GM12878 (cell line): Measurements from ENCODE around the gene IQCF2. TPM values are rescaled to one million over a fixed set of nuclear protein-coding genes. Genes with fewer than 3 reads are reported as not detected.

ENCODE experiments used
- ATAC-seq: fragments of 200-7000 bp; cut with Tn5 transposase; 3 replicates; pipeline ENCODE4 v1.9.1; 2020; ENCODE audit warnings: mild to moderate bottlenecking, moderate library complexity
- BruUV-seq: library from RNA; stranded (reverse); fragments of 400-500 nt; replicated peaks from 2 replicates; lab custom pipeline; 2021; lab: Mats Ljungman, UMichigan
- CTCF ChIA-PET: fragments of 300-600 bp; sonication (Branson Sonifier 250); formaldehyde crosslinking; extraction: SDS; loops from one replicate; lab custom pipeline; 2021; ENCODE audit warnings: inconsistent platforms; lab: Yijun Ruan, JAX
- POLR2A ChIA-PET: fragments of 350-600 bp; formaldehyde crosslinking; extraction: SDS; loops from one replicate; lab custom pipeline; 2021; ENCODE audit warnings: inconsistent platforms; lab: Charles Lee
- RAD21 ChIA-PET: fragments of 300-600 bp; sonication (Branson Sonifier 250); formaldehyde crosslinking; loops from one replicate; lab custom pipeline; 2023; ENCODE audit warnings: antibody characterized with exemption; ENCODE audit not compliant: unreplicated experiment; lab: Charles Lee
- SMC1A ChIA-PET: fragments of 300-600 bp; sonication (Branson Sonifier 250); formaldehyde crosslinking; loops from one replicate; lab custom pipeline; 2023; ENCODE audit not compliant: unreplicated experiment, uncharacterized antibody; lab: Charles Lee
- DNase-seq: peaks from one replicate; pipeline ENCODE4 v3.0.0-alpha.2; 2011; ENCODE audit warnings: low read depth, low spot score
- FAIRE-seq: peaks from 3 replicates; lab custom pipeline; 2011; peaks lifted over from hg19 to GRCh38; lab: Jason Lieb, UNC
- H2AFZ ChIP-seq: 2 replicates; pipeline ENCODE4 v1.6.0; 2011; ENCODE audit warnings: low read depth, low read length, control low read depth; ENCODE audit not compliant: control insufficient read depth
- H3K27ac ChIP-seq: 2 replicates; pipeline ENCODE4 v1.5.1; 2011; ENCODE audit warnings: control low read depth; ENCODE audit not compliant: control insufficient read depth, insufficient read depth
- H3K27me3 ChIP-seq, 2 experiments: replicated peaks in 1 of 2; 2 replicates each; pipeline versions ENCODE4 v1.6.0 to v1.6.1; 2011; ENCODE audit warnings: low read length in 1 of 2; ENCODE audit not compliant: control insufficient read depth in 2 of 2, insufficient read depth in 2 of 2
- H3K36me3 ChIP-seq, 2 experiments: 2 replicates each; pipeline ENCODE4 v1.5.1; 2011; ENCODE audit warnings: low read length in 1 of 2; ENCODE audit not compliant: control insufficient read depth in 2 of 2, insufficient read depth in 2 of 2
- H3K4me1 ChIP-seq: 2 replicates; pipeline ENCODE4 v1.6.1; 2011; ENCODE audit warnings: mild to moderate bottlenecking, low read length, moderate library complexity, mixed read lengths; ENCODE audit not compliant: control insufficient read depth, insufficient read depth
- H3K4me2 ChIP-seq: 2 replicates; pipeline ENCODE4 v1.6.0; 2011; ENCODE audit warnings: control low read depth; ENCODE audit not compliant: control insufficient read depth, insufficient read depth
- H3K4me3 ChIP-seq: fragments of 200-600 bp; sonication (generic); 2 replicates; pipeline ENCODE4 v1.5.1; 2016
- H3K79me2 ChIP-seq: 2 replicates; pipeline ENCODE4 v1.6.0; 2011; ENCODE audit warnings: low read length; ENCODE audit not compliant: control insufficient read depth, insufficient read depth
- H3K9ac ChIP-seq: 2 replicates; pipeline ENCODE4 v1.8.0; 2011; ENCODE audit warnings: low read length, control low read depth, mixed read lengths; ENCODE audit not compliant: control insufficient read depth, insufficient read depth
- H3K9me3 ChIP-seq: replicated peaks from 3 replicates; pipeline ENCODE4 v1.5.1; 2011; ENCODE audit warnings: mild to moderate bottlenecking, low read length; ENCODE audit not compliant: control insufficient read depth, insufficient read depth
- H4K20me1 ChIP-seq: 2 replicates; pipeline ENCODE4 v1.6.0; 2011; ENCODE audit not compliant: control insufficient read depth, insufficient read depth
- FOS ChIP-seq: IDR thresholded peaks from 3 replicates; pipeline ENCODE4 v1.6.1; 2011; ENCODE audit warnings: borderline replicate concordance; ENCODE audit not compliant: insufficient read length; ENCODE audit errors: extremely low read depth
- HDGF ChIP-seq: fragments of 450-650 bp; IDR thresholded peaks from 2 replicates; pipeline ENCODE4 v1.6.1; 2016; ENCODE audit warnings: antibody characterized with exemption
- IKZF2 ChIP-seq, 2 experiments: fragments of 450-650 bp; IDR thresholded peaks; 2 replicates each; pipeline ENCODE4 v1.6.1; 2017; ENCODE audit warnings: mild to moderate bottlenecking in 2 of 2, moderate library complexity in 2 of 2
- JUNB ChIP-seq: IDR thresholded peaks from 2 replicates; pipeline ENCODE4 v1.6.1; 2016; ENCODE audit warnings: antibody characterized with exemption, mild to moderate bottlenecking
- KAT2A ChIP-seq: conservative IDR thresholded peaks from 2 replicates; pipeline ENCODE4 v1.6.1; 2011; ENCODE audit warnings: low read depth, low read length; ENCODE audit not compliant: control insufficient read depth
- KLF5 ChIP-seq: fragments of 450-650 bp; IDR thresholded peaks from 2 replicates; pipeline ENCODE4 v1.6.1; 2014; ENCODE audit warnings: mild to moderate bottlenecking; ENCODE audit not compliant: partially characterized antibody
- LARP7 ChIP-seq: fragments of 450-650 bp; IDR thresholded peaks from 2 replicates; pipeline ENCODE4 v1.6.1; 2017; ENCODE audit warnings: mild to moderate bottlenecking
- MTA3 ChIP-seq: IDR thresholded peaks from 2 replicates; pipeline ENCODE4 v1.6.1; 2012; ENCODE audit warnings: low read length, inconsistent platforms, borderline replicate concordance
- PAX5 ChIP-seq: IDR thresholded peaks from 2 replicates; pipeline ENCODE4 v1.6.1; 2011; ENCODE audit warnings: low read depth, low read length, borderline replicate concordance
- SMC3 ChIP-seq: IDR thresholded peaks from 2 replicates; pipeline ENCODE4 v1.6.1; 2011; ENCODE audit warnings: low read length, improper control_type of control experiment, borderline replicate concordance
- TCF12 ChIP-seq: IDR thresholded peaks from 2 replicates; pipeline ENCODE4 v1.6.1; 2011; ENCODE audit warnings: low read depth, mild to moderate bottlenecking, low read length
- TCF7 ChIP-seq: IDR thresholded peaks from 2 replicates; pipeline ENCODE4 v1.6.1; 2014; ENCODE audit warnings: antibody characterized with exemption, borderline replicate concordance
- YBX1 ChIP-seq: fragments of 450-650 bp; IDR thresholded peaks from 2 replicates; pipeline ENCODE4 v1.6.1; 2016; ENCODE audit warnings: antibody characterized with exemption
- ZNF622 ChIP-seq: fragments of 450-650 bp; IDR thresholded peaks from 2 replicates; pipeline ENCODE4 v1.6.1; 2017; ENCODE audit warnings: mild to moderate bottlenecking, inconsistent platforms
- WGBS: methylation state at CpG from one replicate; pipeline ENCODE4 v1.1.6; 2016; ENCODE audit warnings: low lambda C conversion rate; ENCODE audit not compliant: insufficient replicate concordance, insufficient coverage; ENCODE audit errors: missing lambda C conversion rate; 5-methylcytosine and 5-hydroxymethylcytosine counted together
- in situ Hi-C: fragments of 300-500 bp; cut with MboI; formaldehyde crosslinking; loops from 9 replicates; pipeline ENCODE4 v1.14.3; 2018; ENCODE audit warnings: mixed read lengths
- intact Hi-C: fragments of 100-400 bp; cut with micrococcal nuclease; formaldehyde crosslinking; loops from one replicate; pipeline ENCODE4 v1.14.2; 2022; ENCODE audit not compliant: unreplicated experiment
- polyA plus RNA-seq, 11 experiments: library from polyadenylated mRNA; depleted of rRNA in 4 of 11; unstranded in 6 of 11; stranded (reverse) in 5 of 11; fragments of >200 nt; fragmentation: Nextera tagmentation in 4 of 11; fragmentation: Illumina TruSeq in 1 of 11; extraction: Ambion mirVana in 4 of 11; extraction: Trizol in 1 of 11; gene quantifications; 1 replicate in 1 of 11; 2 replicates in 10 of 11; pipeline versions ENCODE4 v1.2.1 to v1.2.3, GENCODE V29; 2011 to 2016; ENCODE audit warnings: inconsistent platforms in 2 of 11, missing spikeins in 2 of 11, low read depth in 1 of 11
- total RNA-seq, 4 experiments: library from RNA; depleted of rRNA in 3 of 4; stranded (reverse); fragments of >200 nt in 3 of 4; fragmentation: Illumina TruSeq in 1 of 4; extraction: Trizol in 1 of 4; gene quantifications; 2 replicates each; pipeline versions ENCODE4 v1.2.1 to v1.2.3, GENCODE V29; 2013 to 2021
- TF ChIP-seq, protein P1 (sequence below): fragments of 450-650 bp; IDR thresholded peaks from 2 replicates; pipeline ENCODE4 v1.6.1; 2017; ENCODE audit warnings: mild to moderate bottlenecking
- TF ChIP-seq, protein P2 (sequence below): IDR thresholded peaks from 2 replicates; pipeline ENCODE4 v1.6.1; 2012; ENCODE audit warnings: low read depth, low read length, improper control_type of control experiment

Gene IQCF2
- total and polyA plus RNA-seq, 10 of the 15 experiments (the other 5 are each of a cell fraction or from before 2014, with no cell fraction given): not detected

DNA sequence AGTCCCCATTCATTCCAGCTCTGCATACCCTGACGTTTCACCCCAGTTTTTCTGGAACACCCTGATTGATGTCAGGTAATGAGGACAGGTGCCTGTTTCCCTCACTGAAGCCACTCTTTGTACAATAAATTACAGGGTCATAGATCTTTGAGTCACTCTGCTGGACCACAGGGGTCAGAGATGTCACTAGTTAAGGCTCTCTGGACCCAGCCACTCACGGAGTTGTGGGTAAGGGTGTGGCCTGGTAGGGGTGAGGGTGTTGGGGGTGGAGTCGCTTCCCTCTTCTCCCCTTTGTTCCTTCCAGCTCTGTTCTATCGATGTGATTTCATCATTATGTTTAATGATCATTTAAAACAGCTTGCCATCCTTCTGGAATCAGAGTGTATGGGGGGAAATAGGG, 13.5 kb downstream of the IQCF2 start (continued):
- TF ChIP-seq PAX5: no peak
- TF ChIP-seq ZNF622: no peak

DNA sequence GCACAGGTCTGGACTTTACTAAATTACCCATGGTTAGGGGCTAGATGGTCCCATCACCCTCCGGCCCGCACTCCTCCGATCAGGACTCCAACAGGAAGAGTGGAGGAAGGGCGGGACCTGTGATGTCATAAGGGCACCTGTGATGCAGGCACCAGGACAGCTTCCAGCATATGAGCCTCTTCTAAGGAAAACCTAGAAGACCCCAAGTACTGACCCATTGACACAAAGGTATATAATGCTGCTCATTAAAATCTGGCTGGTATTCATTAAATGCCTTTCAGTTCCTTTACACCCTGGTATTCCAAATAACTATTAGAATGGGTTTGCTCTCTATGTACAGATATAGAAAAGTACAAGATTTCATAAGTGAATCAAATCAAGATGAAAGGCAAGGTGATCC, 14.1 kb downstream of the IQCF2 start, which contains the start of gene IQCF5:
TSS of gene IQCF5 (minus strand) at position 101 of the 400 bp plus-strand sequence. CDS start at position 31, 70 bp downstream.
- in situ Hi-C loops (no loop called here), intact Hi-C loops (no loop called here)
- BruUV-seq: no TSS peak
- no peak within 1 kb of the TSS for H3K27ac ChIP-seq
- H3K9me3 ChIP-seq: no peaks in the 10 kb centered on the region
- peaks cover 1 to 3% of the 10 kb centered on the region in 2 experiments; a peak in 2 of 4 replicates for H3K27me3 ChIP-seq
- SMC1A ChIA-PET: no interaction called here
- POLR2A ChIA-PET: no interaction called here
- DNase-seq (no peak), FAIRE-seq (no peak), ATAC-seq (no peak)
- no peak within 1 kb of the TSS for H3K9ac ChIP-seq
- RAD21 ChIA-PET: no interaction called here
- no peak within 1 kb of the TSS for H3K4me2 ChIP-seq
- no peaks in the 10 kb centered on the region for H3K36me3 ChIP-seq
- H3K4me3 ChIP-seq: no peak within 1 kb of the TSS
- H3K4me1 ChIP-seq: no peaks in the 10 kb centered on the region
- no peak within 1 kb of the TSS for H2AFZ ChIP-seq
- CTCF ChIA-PET: no interaction called here
- TF ChIP-seq JUNB: no peak
- TF ChIP-seq ZNF622: no peak
- TF ChIP-seq KAT2A: no peak
- TF ChIP-seq TCF12: no peak
- no peak for TF ChIP-seq SMC3
- WGBS: 67% methylated on average over 4 of the region's 4 CpGs
- no peaks in the 10 kb centered on the region for H3K79me2 ChIP-seq
- no peaks in the 10 kb centered on the region for H4K20me1 ChIP-seq

DNA sequence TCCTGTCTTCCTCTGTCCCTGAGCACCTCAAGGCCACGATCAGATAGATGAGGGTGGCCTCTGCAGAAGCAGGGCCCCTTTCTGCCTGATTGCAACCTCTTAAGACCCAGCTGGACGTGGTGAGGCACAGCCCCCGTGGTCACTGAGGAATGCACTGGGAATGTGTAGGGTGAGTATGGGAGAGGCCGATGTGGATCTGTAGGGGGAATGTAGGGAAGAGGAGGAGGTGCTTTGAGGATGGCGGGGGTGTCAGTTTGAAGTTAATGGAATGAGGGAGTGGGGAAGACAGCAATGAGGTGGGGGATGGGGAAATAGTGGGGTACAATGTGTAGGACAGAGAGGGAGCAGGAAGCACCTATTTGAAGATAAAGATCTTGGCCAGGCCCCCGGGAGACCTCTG, 14.8 kb downstream of the IQCF2 start:
- BruUV-seq: no TSS peak

More for the DNA sequence above, 14.8 kb downstream of the IQCF2 start:
- intact Hi-C loops: no loop called here
- Histone ChIP-seq H3K27ac (no peak overlapping the region), H3K27me3 (peaks cover 1 to 3% of the 10 kb centered on the region in 2 experiments; a peak in 2 of 4 replicates), H4K20me1 (no peaks in the 10 kb centered on the region), H3K4me2 (no peak overlapping the region), H3K9ac (no peak overlapping the region), H2AFZ (no peak overlapping the region), H3K36me3 (no peaks in the 10 kb centered on the region), H3K9me3 (no peaks in the 10 kb centered on the region), H3K4me1 (no peaks in the 10 kb centered on the region), H3K4me3 (no peak overlapping the region), H3K79me2 (no peaks in the 10 kb centered on the region)
- ATAC-seq (no peak), DNase-seq (no peak), FAIRE-seq (no peak)
- ChIA-PET POLR2A (no interaction called here), SMC1A (no interaction called here), RAD21 (no interaction called here), CTCF (no interaction called here)
- WGBS: 17% methylated on average over 6 of the region's 6 CpGs
- in situ Hi-C loops: no loop called here
- TF ChIP-seq, protein P1, sequence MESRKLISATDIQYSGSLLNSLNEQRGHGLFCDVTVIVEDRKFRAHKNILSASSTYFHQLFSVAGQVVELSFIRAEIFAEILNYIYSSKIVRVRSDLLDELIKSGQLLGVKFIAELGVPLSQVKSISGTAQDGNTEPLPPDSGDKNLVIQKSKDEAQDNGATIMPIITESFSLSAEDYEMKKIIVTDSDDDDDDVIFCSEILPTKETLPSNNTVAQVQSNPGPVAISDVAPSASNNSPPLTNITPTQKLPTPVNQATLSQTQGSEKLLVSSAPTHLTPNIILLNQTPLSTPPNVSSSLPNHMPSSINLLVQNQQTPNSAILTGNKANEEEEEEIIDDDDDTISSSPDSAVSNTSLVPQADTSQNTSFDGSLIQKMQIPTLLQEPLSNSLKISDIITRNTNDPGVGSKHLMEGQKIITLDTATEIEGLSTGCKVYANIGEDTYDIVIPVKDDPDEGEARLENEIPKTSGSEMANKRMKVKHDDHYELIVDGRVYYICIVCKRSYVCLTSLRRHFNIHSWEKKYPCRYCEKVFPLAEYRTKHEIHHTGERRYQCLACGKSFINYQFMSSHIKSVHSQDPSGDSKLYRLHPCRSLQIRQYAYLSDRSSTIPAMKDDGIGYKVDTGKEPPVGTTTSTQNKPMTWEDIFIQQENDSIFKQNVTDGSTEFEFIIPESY: no peak
- TF ChIP-seq, protein P2, sequence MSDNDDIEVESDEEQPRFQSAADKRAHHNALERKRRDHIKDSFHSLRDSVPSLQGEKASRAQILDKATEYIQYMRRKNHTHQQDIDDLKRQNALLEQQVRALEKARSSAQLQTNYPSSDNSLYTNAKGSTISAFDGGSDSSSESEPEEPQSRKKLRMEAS: no peak
- TF ChIP-seq YBX1 (no peak), LARP7 (no peak), KLF5 (no peak), FOS (no peak), MTA3 (no peak), HDGF (no peak), TCF7 (no peak), IKZF2 (IDR thresholded peaks at IDR 0.05) (no peak)
